HepG2 (cell line): ENCODE data around the gene TRIM25. TPM values are rescaled to one million over a fixed set of nuclear protein-coding genes. Genes with fewer than 3 reads are reported as not detected.

ENCODE experiments used
- ATAC-seq: fragments of 200-7000 bp; cut with Tn5 transposase; 3 replicates; pipeline ENCODE4 v1.9.1; 2020; ENCODE audit warnings: mild to moderate bottlenecking, moderate library complexity
- BruUV-seq: library from RNA; stranded (reverse); fragments of 400-500 nt; replicated peaks from 2 replicates; lab custom pipeline; 2021; lab: Mats Ljungman, UMichigan
- CTCF ChIA-PET: fragments of 300-600 bp; formaldehyde crosslinking; extraction: SDS; loops from one replicate; lab custom pipeline; 2021; ENCODE audit warnings: low total read pairs, inconsistent platforms, low intra/inter-chr PET ratio; lab: Yijun Ruan, JAX
- POLR2A ChIA-PET: fragments of 350-600 bp; sonication (Branson Sonifier 250); formaldehyde crosslinking; loops from one replicate; lab custom pipeline; 2020; ENCODE audit warnings: antibody characterized with exemption, inconsistent platforms; lab: Yijun Ruan, JAX
- DNase-seq: peaks from one replicate; pipeline ENCODE4 v3.0.0-alpha.2; 2015; ENCODE audit warnings: low spot score
- FAIRE-seq: peaks from 3 replicates; lab custom pipeline; 2011; peaks lifted over from hg19 to GRCh38; lab: Jason Lieb, UNC
- H2AFZ ChIP-seq: one replicate; pipeline ENCODE4 v1.6.1; 2011; ENCODE audit warnings: low read length, inconsistent platforms
- H3K27ac ChIP-seq: fragments of 300-600 bp; 3 replicates; pipeline ENCODE4 v1.8.0; 2011; ENCODE audit warnings: mixed run types, mild to moderate bottlenecking, mixed read lengths, low read length, inconsistent platforms; ENCODE audit not compliant: insufficient read depth; ENCODE audit errors: extremely low read length
- H3K27me3 ChIP-seq, 2 experiments: fragments of 200-600 bp in 1 of 2; 2 replicates in 1 of 2; 3 replicates in 1 of 2; pipeline versions ENCODE4 v1.6.0 to v1.8.0; 2011; ENCODE audit warnings: low read length in 2 of 2, mild to moderate bottlenecking in 2 of 2, moderate library complexity in 2 of 2, inconsistent platforms in 1 of 2; ENCODE audit not compliant: insufficient read depth in 2 of 2, control insufficient read depth in 1 of 2
- H3K36me3 ChIP-seq, 2 experiments: fragments of 200-600 bp in 1 of 2; replicated peaks in 1 of 2; 2 replicates in 1 of 2; 3 replicates in 1 of 2; pipeline versions ENCODE4 v1.5.1 to v1.8.0; 2011; ENCODE audit warnings: low read length in 2 of 2, inconsistent platforms in 1 of 2; ENCODE audit not compliant: insufficient read depth in 2 of 2, control insufficient read depth in 1 of 2
- H3K4me1 ChIP-seq: 2 replicates; pipeline ENCODE4 v1.5.1; 2012; ENCODE audit warnings: low read length, inconsistent platforms; ENCODE audit not compliant: insufficient read depth
- H3K4me2 ChIP-seq: 2 replicates; pipeline ENCODE4 v1.6.0; 2011; ENCODE audit warnings: low read depth, low read length, inconsistent platforms
- H3K4me3 ChIP-seq, 3 experiments: fragments of 200-600 bp in 1 of 3; sonication (generic), shearing (Covaris generic) in 1 of 3; replicated peaks in 1 of 3; 2 replicates each; pipeline ENCODE4 v1.5.1; 2011 to 2016; ENCODE audit warnings: low read length in 3 of 3, inconsistent platforms in 2 of 3, low read depth in 2 of 3, mild to moderate bottlenecking in 2 of 3, control low read depth in 1 of 3, mixed read lengths in 1 of 3; ENCODE audit not compliant: insufficient read depth in 1 of 3
- H3K79me2 ChIP-seq: one replicate; pipeline ENCODE4 v1.6.1; 2011; ENCODE audit warnings: low read length, inconsistent platforms; ENCODE audit not compliant: insufficient read depth
- H3K9ac ChIP-seq: 2 replicates; pipeline ENCODE4 v1.6.0; 2011; ENCODE audit warnings: mild to moderate bottlenecking, low read depth, low read length, inconsistent platforms; ENCODE audit not compliant: insufficient read depth
- H3K9me3 ChIP-seq: 2 replicates; pipeline ENCODE4 v1.5.1; 2012; ENCODE audit warnings: mild to moderate bottlenecking, low read length
- H4K20me1 ChIP-seq: 2 replicates; pipeline ENCODE4 v1.6.0; 2011; ENCODE audit warnings: inconsistent platforms, mild to moderate bottlenecking, low read length, moderate library complexity; ENCODE audit not compliant: insufficient read depth
- ATF7 ChIP-seq, 2 experiments: fragments of 450-650 bp in 1 of 2; sonication (generic) in 1 of 2; formaldehyde crosslinking in 1 of 2; IDR thresholded peaks; 2 replicates each; pipeline versions ENCODE4 v1.4.0 to v1.6.1; 2016 to 2020; ENCODE audit warnings: antibody characterized with exemption in 1 of 2, mild to moderate bottlenecking in 1 of 2, missing genetic modification reagents in 1 of 2
- BCL6 ChIP-seq: IDR thresholded peaks from 2 replicates; pipeline ENCODE4 v1.6.1; 2016; ENCODE audit warnings: missing genetic modification reagents, missing compliant biosample characterization
- FOSL2 ChIP-seq: sonication (generic); formaldehyde crosslinking; IDR thresholded peaks from 2 replicates; pipeline ENCODE4 v1.4.0; 2020; ENCODE audit warnings: missing genetic modification reagents
- NR2F1 ChIP-seq, 2 experiments: fragments of 450-650 bp in 1 of 2; formaldehyde crosslinking in 1 of 2; IDR thresholded peaks; 2 replicates each; pipeline versions ENCODE4 v1.5.0 to v1.6.1; 2016 to 2020; ENCODE audit warnings: mild to moderate bottlenecking in 1 of 2, missing compliant biosample characterization in 1 of 2, missing genetic modification reagents in 1 of 2, moderate library complexity in 1 of 2
- ZNF709 ChIP-seq: sonication (generic); formaldehyde crosslinking; IDR thresholded peaks from 2 replicates; pipeline ENCODE4 v1.5.0; 2020; ENCODE audit warnings: mild to moderate bottlenecking, missing genetic modification reagents
- WGBS: methylation state at CpG from one replicate; pipeline ENCODE4 v1.1.6; 2017; ENCODE audit warnings: low lambda C conversion rate; 5-methylcytosine and 5-hydroxymethylcytosine counted together
- in situ Hi-C: cut with HindIII; loops from 2 replicates; pipeline ENCODE4 v1.10.0; 2017; ENCODE audit warnings: low pct_unique_long_range_greater_than_20kb; ENCODE audit not compliant: extremely low pct_ligation_motif_present
- intact Hi-C: fragments of 100-400 bp; cut with micrococcal nuclease; formaldehyde crosslinking; loops from one replicate; pipeline ENCODE4 v1.10.0; 2022; ENCODE audit not compliant: unreplicated experiment
- polyA plus RNA-seq, 8 experiments: library from polyadenylated mRNA; depleted of rRNA in 3 of 8; stranded (reverse) in 7 of 8; unstranded in 1 of 8; fragments of >200 nt; fragmentation: Illumina TruSeq in 4 of 8; extraction: Trizol in 4 of 8; gene quantifications; 2 replicates each; pipeline versions ENCODE4 v1.2.1 to v1.2.3, GENCODE V29; 2011 to 2016; ENCODE audit warnings: low read depth in 4 of 8, missing spikeins in 1 of 8, mixed read lengths in 1 of 8; ENCODE audit not compliant: insufficient read depth in 1 of 8
- total RNA-seq, 5 experiments: library from RNA; depleted of rRNA; stranded (reverse); fragments of >200 nt; fragmentation: Illumina TruSeq; extraction: Trizol; gene quantifications; 2 replicates each; pipeline ENCODE4 v1.2.3, GENCODE V29; 2016; ENCODE audit warnings: low read depth in 1 of 5
- TF ChIP-seq, protein P1 (sequence below): sonication (generic); formaldehyde crosslinking; IDR thresholded peaks from 2 replicates; pipeline ENCODE4 v1.5.1; 2020; ENCODE audit warnings: mild to moderate bottlenecking, missing genetic modification reagents, moderate library complexity

TRIM25 gene
- total and polyA plus RNA-seq, 2 of the 13 experiments (the other 11 are each of a cell fraction or from before 2014, with no cell fraction given): 30.8 to 42.2 TPM

- Histone ChIP-seq H3K4me1 (peaks cover 19% of the 10 kb centered on the region), H4K20me1 (peaks cover 3% of the 10 kb centered on the region), H3K36me3 (peaks cover 8 to 54% of the 10 kb centered on the region in 2 experiments), H3K79me2 (no peaks in the 10 kb centered on the region), H3K4me3 (no peak overlapping the region), H3K9ac (no peak overlapping the region), H3K27ac (no peak overlapping the region), H3K27me3 (no peaks in the 10 kb centered on the region), H3K4me2 (no peak overlapping the region), H2AFZ (no peak overlapping the region), H3K9me3 (no peaks in the 10 kb centered on the region)
- CTCF ChIA-PET: interaction anchor here (1.2 to 3.3 kb wide), 2 partner anchors 118 kb away, joined by 4 to 45 read pairs; no protein-coding TSS in a partner anchor
- intact Hi-C loops (no loop called here), in situ Hi-C loops (no loop called here)
- FAIRE-seq: no peak
- POLR2A ChIA-PET: interaction anchor here (1.0 kb wide), 1 partner anchor 24 kb away, joined by 4 read pairs; the partner anchor contains the start of gene TRIM25
- no peak for DNase-seq
- no peak for ATAC-seq
- 80% methylated on average over 2 of the region's 2 CpGs for WGBS
- TF ChIP-seq NR2F1 (CRISPR knock-in tag; IDR thresholded peaks at IDR 0.05) (0 out of 4 replicates have a peak, but pooled peaks of 1 of the 2 experiments have one; percentile 37), FOSL2 (CRISPR knock-in tag) (peak; percentile 16; the same call in 1 of the 2 replicates), ZNF709 (CRISPR knock-in tag) (peak; percentile 65; the same call in 1 of the 2 replicates)
- TF ChIP-seq, protein P1, sequence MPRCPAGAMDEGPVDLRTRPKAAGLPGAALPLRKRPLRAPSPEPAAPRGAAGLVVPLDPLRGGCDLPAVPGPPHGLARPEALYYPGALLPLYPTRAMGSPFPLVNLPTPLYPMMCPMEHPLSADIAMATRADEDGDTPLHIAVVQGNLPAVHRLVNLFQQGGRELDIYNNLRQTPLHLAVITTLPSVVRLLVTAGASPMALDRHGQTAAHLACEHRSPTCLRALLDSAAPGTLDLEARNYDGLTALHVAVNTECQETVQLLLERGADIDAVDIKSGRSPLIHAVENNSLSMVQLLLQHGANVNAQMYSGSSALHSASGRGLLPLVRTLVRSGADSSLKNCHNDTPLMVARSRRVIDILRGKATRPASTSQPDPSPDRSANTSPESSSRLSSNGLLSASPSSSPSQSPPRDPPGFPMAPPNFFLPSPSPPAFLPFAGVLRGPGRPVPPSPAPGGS: no peak
- BruUV-seq: no TSS peak
Measured at GRCh38 chr17:56937687-56938086, 23.8 kb upstream of the TRIM25 start.

DNA sequence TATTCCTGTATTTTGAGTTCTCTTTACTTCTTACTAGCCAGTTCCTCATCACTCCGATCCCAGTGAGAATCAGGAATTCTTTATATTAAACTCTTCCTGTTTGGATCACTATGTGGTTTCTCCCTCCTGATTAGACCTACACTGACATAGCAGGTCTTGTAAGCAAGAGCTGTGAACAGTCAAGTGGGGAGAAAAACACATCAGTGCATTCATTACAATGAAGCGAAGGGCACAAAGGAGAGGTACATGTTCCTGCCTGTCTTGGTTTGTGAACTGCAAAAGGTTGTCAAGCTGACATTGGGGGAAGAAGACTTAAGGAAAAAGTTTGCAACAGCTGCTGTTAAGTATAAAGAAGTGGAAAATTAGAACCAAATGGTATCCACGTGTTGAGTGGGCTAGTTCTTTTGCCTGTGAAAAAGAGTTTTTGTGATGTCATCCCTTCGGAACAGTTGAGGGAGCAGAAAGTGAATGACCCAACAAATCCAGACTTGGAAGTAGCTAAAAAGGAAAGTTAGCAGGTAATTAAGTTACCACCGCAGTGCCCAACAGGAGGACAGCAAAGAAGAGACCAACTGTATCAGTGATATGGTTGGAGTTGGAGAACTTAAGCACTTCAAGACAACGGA lies 23.0 kb upstream of the TRIM25 start:
- ChIA-PET CTCF (interaction anchor here (1.2 kb wide), 1 partner anchor 117 kb away, joined by 4 read pairs; no protein-coding TSS in a partner anchor), POLR2A (no interaction called here)
- no peak for DNase-seq
- Histone ChIP-seq H3K27ac (no peak overlapping the region), H4K20me1 (peaks cover 3% of the 10 kb centered on the region), H3K9me3 (no peaks in the 10 kb centered on the region), H3K79me2 (no peaks in the 10 kb centered on the region), H3K4me3 (no peak overlapping the region), H3K36me3 (peaks cover 8 to 45% of the 10 kb centered on the region in 2 experiments), H3K9ac (no peak overlapping the region), H3K4me2 (no peak overlapping the region), H3K27me3 (no peaks in the 10 kb centered on the region), H2AFZ (no peak overlapping the region), H3K4me1 (peaks cover 19% of the 10 kb centered on the region)
- intact Hi-C loops (no loop called here), in situ Hi-C loops (no loop called here)
- WGBS: 98% methylated on average over 6 of the region's 6 CpGs
- ATAC-seq: no peak
- no peak for FAIRE-seq
- no TSS peak for BruUV-seq
- TF ChIP-seq BCL6 (CRISPR knock-in tag): no peak
- TF ChIP-seq ATF7 (IDR thresholded peaks at IDR 0.05): peak; percentile 58
- TF ChIP-seq ATF7 (CRISPR knock-in tag; IDR thresholded peaks at IDR 0.05): no peak
